ENCODE results near the gene MYH14.

DNA sequence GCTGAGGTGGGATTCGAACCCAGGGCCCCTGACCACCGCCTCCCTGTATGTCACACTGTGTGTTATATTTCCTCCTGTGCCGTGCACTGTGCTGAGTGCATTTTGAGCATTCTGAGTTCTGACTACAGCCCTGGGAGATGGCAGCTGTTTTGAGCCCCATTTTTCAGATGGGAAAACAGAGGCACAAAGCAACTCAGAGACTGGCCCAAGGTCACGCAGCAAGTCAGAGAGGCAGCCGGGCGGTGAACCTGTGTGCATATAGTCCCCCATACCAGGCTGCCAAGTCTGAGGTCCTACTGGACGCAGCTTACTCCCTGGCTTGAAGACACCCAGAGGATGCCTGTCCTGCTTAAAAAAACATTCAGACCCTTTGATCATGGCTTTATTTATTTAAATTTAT is 17.7 kb downstream of the MYH14 start:
- TF ChIP-seq CTCF (IDR thresholded peaks at IDR 0.05) (no peak), POLR2AphosphoS5 (IDR thresholded peaks at IDR 0.05; ENCODE audit: low read depth, low read length) (no peak), NFIC (IDR thresholded peaks at IDR 0.05; ENCODE audit: borderline replicate concordance) (no peak), YY1 (IDR thresholded peaks at IDR 0.05; ENCODE audit: low read depth) (no peak), SIN3A (IDR thresholded peaks at IDR 0.05; ENCODE audit: borderline replicate concordance, low read depth, low read length) (no peak), TAF1 (IDR thresholded peaks at IDR 0.05; ENCODE audit: borderline replicate concordance, low read depth, low read length) (no peak), EP300 (IDR thresholded peaks at IDR 0.05; ENCODE audit: borderline replicate concordance in 1 of 2, low read depth in 1 of 2, low read length in 1 of 2) (no peak), ELF1 (IDR thresholded peaks at IDR 0.05) (no peak), EZH2phosphoT487 (IDR thresholded peaks at IDR 0.05; ENCODE audit: borderline replicate concordance, low read depth) (no peak), RCOR1 (IDR thresholded peaks at IDR 0.05; ENCODE audit: low read length) (no peak)
- TF ChIP-seq, protein P1, sequence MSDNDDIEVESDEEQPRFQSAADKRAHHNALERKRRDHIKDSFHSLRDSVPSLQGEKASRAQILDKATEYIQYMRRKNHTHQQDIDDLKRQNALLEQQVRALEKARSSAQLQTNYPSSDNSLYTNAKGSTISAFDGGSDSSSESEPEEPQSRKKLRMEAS (IDR thresholded peaks at IDR 0.05; ENCODE audit: low read depth), result no peak
- TF ChIP-seq, protein P2, sequence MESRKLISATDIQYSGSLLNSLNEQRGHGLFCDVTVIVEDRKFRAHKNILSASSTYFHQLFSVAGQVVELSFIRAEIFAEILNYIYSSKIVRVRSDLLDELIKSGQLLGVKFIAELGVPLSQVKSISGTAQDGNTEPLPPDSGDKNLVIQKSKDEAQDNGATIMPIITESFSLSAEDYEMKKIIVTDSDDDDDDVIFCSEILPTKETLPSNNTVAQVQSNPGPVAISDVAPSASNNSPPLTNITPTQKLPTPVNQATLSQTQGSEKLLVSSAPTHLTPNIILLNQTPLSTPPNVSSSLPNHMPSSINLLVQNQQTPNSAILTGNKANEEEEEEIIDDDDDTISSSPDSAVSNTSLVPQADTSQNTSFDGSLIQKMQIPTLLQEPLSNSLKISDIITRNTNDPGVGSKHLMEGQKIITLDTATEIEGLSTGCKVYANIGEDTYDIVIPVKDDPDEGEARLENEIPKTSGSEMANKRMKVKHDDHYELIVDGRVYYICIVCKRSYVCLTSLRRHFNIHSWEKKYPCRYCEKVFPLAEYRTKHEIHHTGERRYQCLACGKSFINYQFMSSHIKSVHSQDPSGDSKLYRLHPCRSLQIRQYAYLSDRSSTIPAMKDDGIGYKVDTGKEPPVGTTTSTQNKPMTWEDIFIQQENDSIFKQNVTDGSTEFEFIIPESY (IDR thresholded peaks at IDR 0.05; ENCODE audit: borderline replicate concordance, low read depth), result no peak

All from SK-N-SH (cell line).